Measurements from ENCODE around the gene KCNIP3.
"Not testable (repeated sequence)": the region's sequence is repeated elsewhere in the genome, so short reads cannot be mapped to it uniquely, and the experiment has no call there.

The KCNIP3 gene

DNA sequence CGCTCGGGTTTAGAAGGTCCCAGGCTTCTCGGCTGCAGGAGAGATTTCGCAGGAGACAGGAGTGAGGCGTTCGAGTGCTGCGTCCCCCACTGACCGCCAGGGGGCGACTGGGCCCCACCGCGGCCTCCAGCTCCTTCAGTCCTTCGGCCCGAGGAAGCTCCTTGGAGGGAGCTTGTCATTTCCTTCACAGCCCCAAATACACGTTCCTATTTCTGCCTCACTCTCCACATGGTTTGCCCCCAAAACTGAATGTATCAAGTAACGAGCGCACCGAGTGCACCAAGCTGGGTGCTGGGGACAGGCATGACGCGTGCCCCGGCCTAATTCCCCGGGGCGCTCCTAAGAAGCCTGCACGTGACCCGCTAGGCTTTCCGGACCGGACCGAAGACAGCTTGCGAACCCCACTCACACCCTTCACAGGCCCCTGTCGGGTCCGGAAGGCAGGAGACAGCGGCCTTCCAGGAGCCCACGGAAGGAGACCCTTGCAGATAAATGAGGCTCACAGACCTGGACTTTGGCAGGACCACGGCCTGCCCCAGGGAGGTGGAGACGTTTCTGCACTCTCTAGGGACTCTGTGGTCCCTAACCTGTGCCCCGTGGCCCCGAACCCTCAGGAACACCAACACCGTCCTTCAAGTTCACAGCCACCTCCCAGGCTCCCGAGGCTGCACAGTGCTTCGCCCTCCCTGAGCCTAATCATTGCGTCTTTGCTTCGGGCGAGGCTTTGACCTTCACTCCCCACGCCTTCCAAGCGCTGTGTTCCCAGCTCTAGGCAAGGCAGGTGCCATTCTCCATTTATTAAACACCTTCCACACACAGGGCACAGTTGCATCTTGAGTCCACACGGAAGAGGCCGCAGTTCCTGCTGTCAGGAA is 92.3 kb downstream of the KCNIP3 start:
- peak; percentile 83 for DNase-seq

DNA sequence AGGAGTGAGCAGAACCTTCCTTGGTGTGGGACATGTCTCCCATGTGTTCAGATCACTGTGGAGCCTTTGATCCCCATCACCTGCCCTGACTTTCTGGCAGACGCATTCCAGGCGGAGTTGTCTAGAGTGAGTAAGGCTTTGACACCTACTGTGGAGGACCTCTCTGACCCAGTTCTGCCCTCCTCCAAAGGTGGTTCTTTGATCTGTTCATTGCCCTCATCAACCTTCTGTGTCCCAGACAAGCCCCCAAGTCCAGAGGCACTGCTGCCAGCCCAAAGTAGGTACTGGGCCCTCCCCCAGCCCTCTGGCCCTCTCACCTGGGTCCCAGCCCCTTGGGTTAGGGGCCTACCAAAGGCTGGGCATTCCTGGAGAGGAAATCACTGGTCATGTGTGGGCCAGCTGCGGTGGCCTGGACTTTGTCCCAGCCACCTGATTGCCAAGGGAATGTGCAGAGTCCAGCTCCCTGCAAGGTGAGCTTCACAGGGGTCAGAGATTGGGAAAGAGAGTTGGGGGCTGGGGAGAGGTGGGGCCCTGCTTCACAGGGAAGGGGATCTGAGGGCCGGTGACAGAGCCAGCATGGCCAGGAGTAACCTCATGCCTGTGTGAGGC is 93.2 kb downstream of the KCNIP3 start:
- DNase-seq: peak; percentile 41

DNA sequence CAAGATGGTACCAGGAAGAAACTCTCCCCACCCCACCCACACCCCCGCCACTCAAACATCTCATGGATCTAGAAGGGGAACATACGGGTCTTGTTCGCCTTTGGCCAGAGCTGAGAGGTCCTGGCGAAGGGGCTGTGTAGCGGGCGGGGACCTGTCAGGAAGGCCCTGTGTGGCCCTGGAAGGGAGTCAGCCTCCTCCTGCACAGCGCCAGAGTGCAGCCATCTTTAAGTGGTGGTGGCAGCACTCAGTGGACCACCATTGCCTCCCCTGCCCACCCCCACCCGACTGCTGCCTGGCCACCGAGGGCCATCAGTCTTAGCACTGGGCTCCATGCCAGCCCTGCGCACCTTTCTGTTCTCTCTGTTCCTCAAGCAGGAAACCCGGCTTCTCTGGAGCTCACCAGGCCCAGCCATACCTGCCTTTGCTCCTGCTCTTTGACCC is 93.8 kb downstream of the KCNIP3 start:
- DNase-seq: peak; percentile 29

DNA sequence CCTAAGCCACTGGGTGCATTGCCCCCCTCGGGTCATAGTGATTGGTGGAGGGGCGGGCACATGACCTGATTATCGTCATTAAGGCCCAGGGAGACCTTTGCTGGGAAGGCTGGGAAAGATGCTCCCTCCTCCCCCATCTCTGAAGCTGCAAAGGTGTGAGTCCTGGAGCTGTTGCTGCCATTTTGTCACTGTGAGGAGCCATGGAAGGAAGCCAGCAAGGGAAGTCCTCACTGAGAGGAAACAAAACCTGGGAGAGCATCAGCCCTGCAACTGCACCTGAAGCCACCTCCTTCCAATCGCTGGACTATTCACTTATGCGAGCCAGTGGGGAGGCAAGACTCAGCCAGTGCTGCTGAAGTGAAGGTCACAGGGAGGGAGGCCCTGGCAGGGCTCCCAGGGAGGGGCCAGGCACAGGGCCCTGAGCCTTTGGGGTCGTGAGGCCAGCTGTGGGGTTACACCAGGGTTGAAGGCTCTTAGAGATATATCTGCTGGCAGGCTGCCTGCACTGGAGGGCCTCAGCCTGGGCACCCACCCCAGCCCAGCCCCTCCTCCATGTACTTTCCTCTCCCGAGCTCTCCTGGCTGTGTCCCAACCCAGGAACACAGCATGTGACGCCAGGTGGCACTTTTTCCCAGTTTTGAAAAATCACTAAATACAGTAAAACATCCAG is 94.6 kb downstream of the KCNIP3 start:
- DNase-seq: peak; percentile 42

DNA sequence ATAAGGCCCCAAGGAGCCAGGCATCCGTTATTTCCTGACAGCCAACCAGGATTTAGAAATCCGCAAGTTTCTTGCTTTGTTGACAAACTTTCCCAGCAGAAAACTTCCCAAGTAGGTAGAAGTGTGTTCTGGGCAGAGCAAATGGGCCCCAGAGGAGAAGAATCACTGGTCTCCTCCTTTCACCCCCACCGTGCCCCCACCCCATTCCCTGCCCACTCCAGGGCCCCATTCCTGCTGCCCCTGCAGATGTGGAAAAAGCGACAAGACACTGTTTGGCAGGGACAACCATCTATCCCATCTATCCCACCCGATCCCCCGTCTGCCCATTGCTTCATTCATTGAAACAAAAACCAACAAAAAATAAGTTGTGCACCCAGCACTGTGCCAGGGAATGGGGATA is 95.2 kb downstream of the KCNIP3 start:
- peak; percentile 24 for DNase-seq

DNA sequence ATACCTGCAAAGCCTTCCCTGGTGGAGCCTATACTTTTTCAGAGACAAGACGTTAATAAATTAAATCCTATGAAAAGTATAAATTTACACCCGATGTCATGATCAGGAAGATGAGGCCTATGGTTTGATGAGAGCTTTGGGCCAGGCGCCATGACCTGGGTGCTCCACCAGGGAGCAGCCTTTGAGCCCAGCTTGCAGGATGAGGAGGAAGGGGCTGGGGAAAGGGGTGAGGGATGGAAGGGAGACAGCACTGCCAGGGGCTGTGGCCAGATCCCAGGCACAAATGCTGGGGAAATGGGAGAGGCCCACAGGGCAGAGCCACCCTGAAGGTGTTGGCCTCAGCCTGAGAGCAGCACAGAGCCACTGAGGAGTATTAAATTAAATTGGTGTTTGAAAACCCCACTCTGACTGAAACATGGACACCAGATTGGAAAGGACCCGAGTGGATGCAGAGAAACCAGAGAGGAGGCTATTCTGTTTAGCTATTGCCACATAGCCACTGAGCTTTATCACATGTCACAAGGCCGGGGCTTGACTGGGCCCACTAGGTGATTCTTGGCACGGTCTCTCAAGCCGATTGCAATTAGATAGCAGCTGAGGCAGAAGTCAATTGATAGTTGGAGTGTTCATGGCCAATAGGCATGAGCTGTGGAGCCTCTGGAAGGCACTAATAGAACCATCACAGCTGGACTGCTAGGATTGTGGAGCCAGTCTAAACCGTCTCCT is 95.7 kb downstream of the KCNIP3 start:
- peak; percentile 51 for DNase-seq

DNA sequence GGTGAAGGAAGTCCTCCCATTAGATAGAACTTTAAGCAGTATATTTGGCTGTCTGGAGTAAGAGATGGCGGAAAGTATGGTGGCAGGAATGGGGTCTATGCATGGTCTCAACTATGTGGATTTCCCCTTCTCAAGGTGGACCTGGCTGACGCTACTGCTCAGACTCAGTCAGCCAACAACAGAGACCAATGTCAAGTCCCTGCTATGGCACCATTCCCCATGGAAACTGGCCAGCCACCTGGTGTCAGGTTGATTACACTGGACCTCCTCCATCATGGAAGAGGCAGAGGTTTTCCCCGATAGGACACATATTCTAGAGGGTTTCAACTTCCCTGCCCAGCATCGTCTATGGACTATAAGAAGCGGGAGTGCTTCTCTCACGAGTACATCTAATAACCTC is 96.8 kb downstream of the KCNIP3 start:
- DNase-seq: peak; percentile 20

DNA sequence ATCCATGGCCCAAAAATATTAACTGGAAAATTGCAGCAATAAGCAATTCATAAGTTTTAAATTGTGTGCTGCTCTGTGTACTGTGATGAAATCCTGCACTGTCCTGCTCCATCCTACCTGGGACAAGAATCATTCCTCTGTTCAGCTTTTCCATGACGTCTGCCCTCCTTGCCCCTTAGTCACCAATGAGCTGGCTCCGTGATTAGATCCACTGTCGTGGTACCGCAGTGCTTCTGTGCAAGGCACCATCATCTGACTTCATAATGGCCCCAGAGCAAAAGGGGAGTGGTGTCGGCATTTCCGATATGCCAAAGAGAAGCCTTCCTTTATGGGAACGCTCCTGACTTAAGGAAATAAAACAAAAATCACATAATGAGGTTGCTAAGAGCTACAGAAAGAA is 101.9 kb downstream of the KCNIP3 start:
- DNase-seq: no peak

DNA sequence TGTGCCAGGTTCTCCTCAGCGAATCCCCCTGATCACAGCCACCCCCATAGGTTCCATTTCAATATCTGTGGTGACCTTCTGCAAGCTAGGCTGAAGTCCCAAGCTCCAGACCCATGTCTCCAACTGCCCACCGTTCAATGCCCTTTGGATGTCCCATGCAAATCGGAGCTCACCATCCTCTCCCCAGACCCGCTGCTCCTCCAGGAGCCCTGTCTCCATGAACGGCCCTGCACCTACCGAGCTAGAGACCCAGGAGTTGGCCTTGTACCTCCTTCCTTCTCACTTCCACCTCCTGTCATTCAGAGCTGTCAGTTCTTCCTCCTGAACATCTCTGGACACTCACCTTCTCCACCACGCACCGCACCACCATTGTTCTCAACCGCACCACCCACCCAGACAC is 104.3 kb downstream of the KCNIP3 start:
- no peak for DNase-seq

DNA sequence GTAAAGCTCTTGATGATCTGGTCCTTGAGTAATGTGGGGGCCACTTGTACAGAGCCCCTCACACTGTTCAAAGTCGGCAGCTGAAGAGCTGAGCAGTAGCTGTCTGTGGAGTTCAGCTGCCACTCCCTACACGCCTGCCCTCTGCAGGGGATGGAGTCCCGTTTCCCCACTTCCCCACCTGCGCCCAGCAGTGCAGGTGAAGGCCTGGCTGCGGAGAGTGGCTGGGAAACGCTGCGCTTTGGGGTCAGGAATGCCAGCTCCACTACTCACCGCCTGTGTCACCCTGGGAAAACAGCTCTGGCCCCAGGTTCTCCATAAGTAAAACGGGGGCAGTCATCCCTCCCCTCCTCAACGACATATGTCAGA is 104.8 kb downstream of the KCNIP3 start:
- DNase-seq: not testable (repeated sequence)

DNA sequence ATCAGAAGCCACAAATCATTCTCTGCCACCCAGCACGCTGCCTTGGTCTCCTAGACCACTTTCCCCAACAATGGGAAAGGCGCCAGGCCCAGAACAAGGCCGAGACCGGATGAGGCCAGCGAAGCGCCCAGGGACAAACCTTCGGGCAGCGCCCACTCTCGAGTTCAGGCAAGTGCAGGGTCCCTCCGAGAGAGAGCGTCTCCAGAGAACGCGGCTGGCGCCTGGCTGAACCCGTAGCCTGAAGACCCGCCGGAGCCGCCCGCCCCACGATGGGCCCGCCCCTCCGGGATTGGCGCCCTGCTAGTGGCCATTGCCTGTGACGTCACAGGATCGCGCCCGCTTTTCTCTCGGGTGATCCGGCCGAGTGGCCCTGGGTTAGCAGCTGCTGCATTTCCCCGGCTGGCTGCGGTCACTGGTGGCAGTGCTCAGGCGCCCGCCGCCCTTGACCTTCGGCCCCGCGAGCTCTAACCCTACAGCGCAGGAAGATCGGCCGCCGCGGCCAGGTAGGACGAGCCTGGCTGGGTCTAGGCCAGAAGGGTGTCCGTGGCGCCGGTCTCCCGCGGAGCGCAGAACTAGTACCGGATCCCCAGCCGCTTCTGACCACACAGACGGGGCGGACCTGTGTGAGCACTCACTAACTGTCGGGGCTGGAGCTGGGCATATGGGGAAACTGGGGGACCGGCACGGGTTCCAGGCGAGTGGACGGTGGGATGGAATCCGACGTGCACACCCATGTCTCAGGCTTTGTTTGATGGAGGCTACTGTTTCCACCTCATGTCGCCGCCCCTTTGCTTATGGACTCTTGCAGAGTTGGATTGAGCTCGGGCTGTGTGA is 105.4 kb downstream of the KCNIP3 start, which contains the start of gene FAHD2A:
TSS of gene FAHD2A (plus strand) at position 339 of the 834 bp plus-strand sequence. CDS start 2,851 bp downstream, outside the sequence.
- DNase-seq: peak; percentile 97

DNA sequence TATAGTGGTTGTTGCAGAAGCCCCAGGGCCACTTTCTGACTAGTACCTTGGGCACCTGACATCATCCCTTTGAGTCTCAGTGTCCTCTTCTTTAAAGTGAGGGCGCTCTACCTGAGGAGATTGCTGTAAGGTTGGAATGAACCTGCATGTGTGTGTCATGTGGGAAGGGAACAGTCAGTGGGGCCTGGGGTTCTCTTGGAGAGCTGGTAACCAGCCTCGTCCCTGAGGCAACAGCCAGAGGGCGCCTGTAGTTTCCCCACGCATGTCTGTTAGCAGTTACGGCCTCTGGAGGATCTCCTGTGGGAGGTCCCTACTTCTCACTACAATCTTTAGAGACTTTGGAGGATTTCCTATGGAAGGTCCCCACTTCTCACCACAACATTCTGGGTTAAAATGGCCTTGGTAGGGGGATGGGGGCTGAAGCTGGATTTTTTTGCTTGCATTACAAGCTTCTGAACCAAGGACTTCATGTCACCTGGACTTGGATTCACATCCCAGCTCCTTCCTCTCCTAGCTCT is 106.1 kb downstream of the KCNIP3 start:
- DNase-seq: not testable (repeated sequence)

DNA sequence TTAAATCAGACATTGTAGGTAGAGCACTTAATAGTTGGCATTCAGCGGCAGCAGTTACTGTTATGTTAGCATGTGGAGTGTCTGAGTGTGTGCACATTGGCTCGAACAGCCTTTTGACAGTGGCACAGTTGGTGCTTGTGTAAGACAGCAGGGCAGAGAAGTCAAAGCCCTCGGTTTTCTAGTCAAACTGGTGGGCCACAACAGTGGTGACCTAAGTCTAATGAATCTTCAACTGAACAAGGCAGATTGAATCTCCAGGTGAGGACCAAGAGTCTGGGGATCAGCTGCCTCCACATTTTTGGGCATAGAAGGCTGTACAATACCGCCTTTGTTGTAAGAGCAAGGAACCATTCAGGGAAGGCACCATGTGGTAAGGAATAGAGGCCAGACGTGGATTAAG is 106.7 kb downstream of the KCNIP3 start:
- DNase-seq: not testable (repeated sequence)

DNA sequence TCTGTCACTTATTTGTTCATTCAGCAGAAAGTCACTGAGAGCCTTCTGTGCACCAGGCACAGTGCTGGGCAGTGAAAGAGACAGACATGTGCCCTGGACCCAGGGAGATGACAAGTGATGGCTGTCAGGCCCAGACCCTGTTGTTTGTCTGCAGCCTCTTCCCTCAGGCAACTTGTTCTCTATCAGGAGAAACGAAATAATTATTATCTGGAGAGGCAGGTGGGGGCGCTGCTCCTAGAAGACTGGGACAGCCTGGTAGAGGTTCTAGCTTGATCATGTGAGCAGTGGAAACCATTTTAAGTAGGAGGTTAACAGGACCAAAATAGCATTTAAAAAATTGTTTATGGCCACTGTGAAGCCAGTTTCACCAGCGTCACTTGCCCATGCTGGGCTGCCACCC is 107.5 kb downstream of the KCNIP3 start:
- DNase-seq: not testable (repeated sequence)

DNA sequence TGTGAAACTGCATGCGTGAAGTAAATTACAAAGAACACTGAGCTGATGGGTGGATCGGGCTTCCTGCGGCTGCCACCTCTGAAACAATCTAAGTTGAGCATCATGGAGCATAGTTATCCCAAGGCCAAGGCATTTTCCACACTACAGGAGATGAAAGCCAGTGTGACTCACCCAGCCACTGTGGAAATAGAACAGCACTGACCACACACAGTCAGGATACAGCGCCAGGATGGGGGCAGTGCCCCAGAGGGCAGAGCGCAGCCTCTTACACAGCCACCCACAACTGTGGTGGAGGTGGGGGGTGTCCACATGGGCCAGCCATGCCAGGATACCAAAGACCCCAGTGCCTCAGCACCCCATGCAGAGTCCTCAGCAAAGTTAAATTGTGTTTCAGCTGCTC is 114.1 kb downstream of the KCNIP3 start:
- not testable (repeated sequence) for DNase-seq

DNA sequence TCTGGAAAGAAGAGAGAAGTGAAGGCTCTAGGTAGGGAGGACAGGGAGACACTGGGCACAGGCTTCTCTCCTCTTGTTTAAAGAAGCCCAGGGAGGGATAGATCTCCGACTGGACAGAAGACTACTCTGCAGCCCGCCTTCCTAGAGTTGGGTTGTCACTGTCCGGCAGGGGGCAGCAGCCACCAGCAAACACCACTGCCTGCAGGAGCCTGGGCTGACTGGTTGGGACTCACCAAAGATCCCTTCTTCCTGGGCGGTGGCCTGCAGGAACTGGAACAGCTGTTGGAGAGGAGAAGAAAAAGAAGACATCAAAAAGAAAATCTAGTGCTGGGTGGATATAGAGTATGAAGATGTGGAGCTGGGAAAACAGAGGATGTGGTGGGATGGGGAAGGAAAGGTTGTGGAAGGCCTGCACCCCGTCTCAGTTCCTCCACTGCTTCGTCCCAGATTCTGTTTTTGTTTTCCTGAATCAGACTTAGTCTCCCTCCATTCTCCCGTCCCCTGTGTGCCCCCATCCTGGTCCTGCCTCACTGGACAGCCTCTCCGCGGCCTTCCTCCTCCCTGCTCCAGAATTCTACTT is 117.0 kb downstream of the KCNIP3 start:
- peak; percentile 89 for DNase-seq

DNA sequence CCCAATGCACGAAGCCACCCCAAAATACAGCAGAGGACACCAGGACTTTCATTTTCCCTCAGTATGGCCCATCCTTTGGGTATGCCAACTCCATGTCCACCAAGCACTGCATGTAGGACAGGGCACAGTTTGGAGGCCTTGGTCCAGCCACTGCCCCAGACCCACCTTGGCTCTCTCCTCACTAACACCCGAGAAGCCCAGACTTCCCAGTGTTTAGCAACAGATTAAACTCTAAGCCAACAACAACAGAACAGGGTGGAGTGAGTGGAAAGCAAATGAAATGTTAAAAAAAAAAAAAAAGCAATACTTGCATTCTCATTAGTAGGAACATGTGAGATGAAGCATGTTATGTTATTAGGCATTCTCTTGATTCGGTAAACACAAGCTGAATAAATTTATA is 118.0 kb downstream of the KCNIP3 start:
- not testable (repeated sequence) for DNase-seq

DNA sequence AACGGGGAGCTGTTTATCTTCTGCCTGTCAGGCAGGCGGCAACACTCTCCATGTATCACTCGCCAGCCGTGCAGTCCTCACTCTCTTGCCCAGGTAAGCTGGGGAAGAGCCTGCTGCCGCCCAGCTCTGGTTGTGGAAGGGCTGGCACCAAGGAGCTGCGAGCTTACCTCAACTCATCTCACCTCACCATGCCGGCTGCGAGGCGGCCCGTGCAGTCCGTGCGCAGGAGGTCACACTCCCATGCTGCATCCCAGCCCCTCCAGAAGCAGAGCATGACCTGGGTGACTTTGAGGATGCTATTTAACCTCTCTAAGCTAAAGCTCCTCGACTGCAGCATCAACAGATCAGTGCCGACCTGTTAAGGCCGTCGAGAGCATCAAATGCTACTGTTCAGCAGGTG is 118.4 kb downstream of the KCNIP3 start:
- not testable (repeated sequence) for DNase-seq

DNA sequence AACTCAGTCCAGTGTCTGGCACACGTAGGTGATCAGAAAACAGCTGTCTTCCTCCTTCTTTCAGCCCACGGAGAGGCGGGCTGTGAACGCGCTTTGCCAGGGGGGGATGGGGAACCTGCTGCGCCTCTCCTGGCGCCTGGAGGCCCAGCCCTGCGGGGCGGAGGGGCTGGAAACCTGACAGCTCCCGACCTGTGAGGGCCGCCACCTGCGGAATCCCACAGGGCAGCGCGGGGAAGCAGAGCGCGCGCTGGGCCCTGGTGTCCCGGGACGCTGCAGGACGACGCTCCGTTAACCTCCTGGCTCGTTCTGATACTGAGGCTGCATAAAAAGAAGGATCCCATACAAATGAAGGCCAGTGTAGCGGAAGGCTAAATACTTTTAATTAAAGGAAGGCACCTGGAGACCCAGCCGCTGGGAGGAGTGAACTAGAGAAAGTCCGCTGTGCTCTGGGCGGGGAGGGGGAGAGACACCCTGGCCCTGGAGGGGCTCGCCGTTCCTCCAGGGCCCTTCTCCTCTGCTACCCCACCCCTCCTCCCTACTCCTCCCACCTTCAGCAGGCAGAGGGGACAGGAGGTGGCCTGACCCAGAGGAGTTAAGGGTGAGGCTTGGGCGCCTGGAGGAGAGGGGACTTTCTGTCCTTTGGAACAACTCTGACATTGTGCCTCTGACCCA is 130.2 kb downstream of the KCNIP3 start:
- not testable (repeated sequence) for DNase-seq

DNA sequence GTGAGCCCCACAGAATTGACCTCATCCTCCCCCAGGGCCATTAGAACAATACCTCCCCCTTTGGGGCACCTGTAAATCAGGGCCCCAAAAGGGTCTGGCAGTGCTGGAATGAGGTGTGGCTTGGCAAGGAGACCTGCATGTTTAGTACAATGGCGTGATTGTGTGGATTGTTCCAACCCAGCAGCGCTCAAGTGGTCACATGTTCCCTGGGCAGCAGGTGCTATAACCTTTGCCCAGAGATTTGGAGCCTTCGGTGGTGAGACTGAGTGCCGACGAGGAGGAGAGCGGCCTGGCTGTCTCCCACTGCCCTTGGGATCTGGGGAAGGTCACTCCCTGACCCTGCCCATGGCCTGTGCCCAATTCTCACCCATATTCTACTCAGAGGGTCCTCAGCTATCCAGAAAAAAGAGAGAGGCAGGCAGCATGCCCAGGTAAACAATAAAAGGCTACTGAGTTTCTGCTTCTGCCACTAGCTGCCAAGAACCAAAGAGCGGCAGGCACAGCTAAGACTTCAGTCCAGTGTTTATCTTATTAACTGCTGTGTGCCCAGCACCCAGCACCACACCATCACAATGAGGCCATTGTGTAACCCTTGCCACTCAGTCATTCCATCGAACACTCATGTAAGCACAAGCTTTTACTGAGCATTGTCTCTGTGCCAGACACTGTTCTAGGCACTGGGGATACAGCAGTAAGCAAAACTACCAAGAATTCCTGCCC is 132.8 kb downstream of the KCNIP3 start:
- not testable (repeated sequence) for DNase-seq
